Progenitor cell of endocrine pancreas (in vitro differentiated cells): ENCODE results near the gene LURAP1L. TPM values are rescaled to one million over a fixed set of nuclear protein-coding genes. Genes with fewer than 3 reads are reported as not detected.
A peak's percentile ranks its signal among the peaks of the same experiment; 100 is the strongest.

ENCODE experiments used
- DNase-seq: peaks from one replicate; pipeline ENCODE4 v3.0.0; 2021; ENCODE audit warnings: low spot score; ENCODE audit not compliant: unreplicated experiment
- H3K27ac Mint-ChIP-seq: 2 replicates; pipeline ENCODE4 v1.8.0; 2021; ENCODE audit warnings: mild to moderate bottlenecking, moderate library complexity, mixed read lengths
- H3K27me3 Mint-ChIP-seq: 2 replicates; pipeline ENCODE4 v1.8.0; 2021; ENCODE audit warnings: mixed read lengths
- H3K36me3 Mint-ChIP-seq: 2 replicates; pipeline ENCODE4 v1.8.0; 2022; ENCODE audit warnings: mixed read lengths; ENCODE audit not compliant: insufficient read depth
- H3K4me1 Mint-ChIP-seq: 2 replicates; pipeline ENCODE4 v1.8.0; 2021; ENCODE audit warnings: low read depth, mixed read lengths
- H3K4me3 Mint-ChIP-seq: 2 replicates; pipeline ENCODE4 v1.8.0; 2021; ENCODE audit warnings: low read depth, mild to moderate bottlenecking, moderate library complexity, mixed read lengths
- H3K9me3 Mint-ChIP-seq: 2 replicates; pipeline ENCODE4 v1.8.0; 2021; ENCODE audit warnings: low read depth, mixed read lengths
- CTCF ChIP-seq: fragments of 200-600 bp; sonication (generic); IDR thresholded peaks from one replicate; pipeline ENCODE4 v1.5.0; 2021; ENCODE audit warnings: antibody characterized with exemption, mild to moderate bottlenecking; ENCODE audit not compliant: unreplicated experiment
- long read RNA-seq: library from polyadenylated mRNA; unstranded; transcript quantifications from one replicate; pipeline ENCODE4 v2.0.0, GENCODE V29; 2020
- total RNA-seq: library from RNA; stranded (reverse); gene quantifications from 2 replicates; pipeline ENCODE4 v1.2.1, GENCODE V29; 2021

LURAP1L gene
- total RNA-seq = 11.0 and 11.4 TPM in 2 replicates
- long read RNA-seq, transcript LURAP1L-201 (2 exons, 1,753 nt) = major isoform, 11 of 11 reads
- long read RNA-seq, partial matches to known transcripts = 0 of 11 reads
- long read RNA-seq, other reads (novel, unspliced or antisense) = 0 of 11 reads

- peak within 1 kb of the TSS; percentile 92 for H3K27ac Mint-ChIP-seq
- H3K9me3 Mint-ChIP-seq = no peaks in the 10 kb centered on the region
- peaks cover 8% of the 10 kb centered on the region for H3K4me1 Mint-ChIP-seq
- H3K36me3 Mint-ChIP-seq = peaks cover 5% of the 10 kb centered on the region
- no peak for TF ChIP-seq CTCF
- H3K27me3 Mint-ChIP-seq = no peaks in the 10 kb centered on the region
- peak within 1 kb of the TSS; percentile 94 for H3K4me3 Mint-ChIP-seq
- peak; percentile 12 for DNase-seq
Measured at GRCh38 chr9:12774861-12775678, at the start of gene LURAP1L. TSS of gene LURAP1L (plus strand) at chr9:12775020. CDS start at chr9:12775716, 696 bp downstream.

- Mint-ChIP-seq H3K27me3 (no peaks in the 10 kb centered on the region), H3K4me3 (no peak overlapping the region), H3K36me3 (no peaks in the 10 kb centered on the region), H3K9me3 (no peaks in the 10 kb centered on the region), H3K4me1 (no peaks in the 10 kb centered on the region), H3K27ac (no peak overlapping the region)
- no peak for DNase-seq
- no peak for TF ChIP-seq CTCF
Measured at GRCh38 chr9:12726795-12727194, 48.0 kb upstream of the LURAP1L start.

GRCh38 chr9:12730198-12730597 is 44.6 kb upstream of the LURAP1L start:
- Mint-ChIP-seq H3K27ac (no peak overlapping the region), H3K36me3 (no peaks in the 10 kb centered on the region), H3K27me3 (no peaks in the 10 kb centered on the region), H3K4me1 (no peaks in the 10 kb centered on the region), H3K9me3 (peaks cover 3% of the 10 kb centered on the region), H3K4me3 (no peak overlapping the region)
- DNase-seq = no peak
- TF ChIP-seq CTCF = no peak

- Mint-ChIP-seq H3K27me3 (no peaks in the 10 kb centered on the region), H3K36me3 (no peaks in the 10 kb centered on the region), H3K4me1 (no peaks in the 10 kb centered on the region), H3K4me3 (no peak overlapping the region), H3K27ac (no peak overlapping the region), H3K9me3 (peaks cover 3% of the 10 kb centered on the region)
- TF ChIP-seq CTCF = no peak
- DNase-seq = no peak
Measured at GRCh38 chr9:12730927-12731326, 43.9 kb upstream of the LURAP1L start.

- no peaks in the 10 kb centered on the region for H3K27me3 Mint-ChIP-seq
- H3K36me3 Mint-ChIP-seq = no peaks in the 10 kb centered on the region
- H3K27ac Mint-ChIP-seq = no peak overlapping the region
- no peak for DNase-seq
- H3K4me1 Mint-ChIP-seq = no peaks in the 10 kb centered on the region
- no peak for TF ChIP-seq CTCF
- H3K9me3 Mint-ChIP-seq = peaks cover 3% of the 10 kb centered on the region
- no peak overlapping the region for H3K4me3 Mint-ChIP-seq
Measured at GRCh38 chr9:12732971-12733370, 41.8 kb upstream of the LURAP1L start.
